ENCODE results near the gene GPR39. TPM values are rescaled to one million over a fixed set of nuclear protein-coding genes. Genes with fewer than 3 reads are reported as not detected.

The GPR39 gene
- total and polyA plus RNA-seq, 2 donors (not counting 1 experiment from before 2014, with no cell fraction given): not detected

DNA sequence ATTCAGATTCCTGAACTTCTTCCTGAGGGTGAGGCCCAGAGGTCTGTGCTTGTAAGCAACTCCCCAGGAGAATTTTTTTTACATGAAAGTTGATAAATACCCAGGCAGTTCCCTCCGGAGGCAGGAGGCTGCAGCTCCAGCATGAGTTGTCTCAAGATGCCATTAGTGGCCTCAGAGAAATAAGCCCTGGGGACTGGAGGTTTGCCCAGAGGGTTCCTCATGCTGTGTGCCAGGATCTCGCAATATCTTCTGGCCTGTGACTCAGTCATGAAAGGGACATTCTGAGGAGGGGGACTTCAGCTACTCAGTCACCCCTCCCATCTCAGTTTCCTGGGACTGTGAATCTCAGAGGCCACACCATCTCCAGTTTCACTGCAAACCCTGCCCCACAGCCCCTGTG is 203.5 kb downstream of the GPR39 start:
- no peaks in the 10 kb centered on the region for H3K27me3 ChIP-seq (replicated peaks in 1 of 4; ENCODE audit: control extremely low read depth in 1 of 4, control insufficient read depth in 3 of 4, insufficient read depth in 4 of 4, low read length in 3 of 4)
- intact Hi-C loops (cut with micrococcal nuclease): no loop called here
- H3K27ac ChIP-seq (ENCODE audit: low read length in 2 of 2): no peak overlapping the region
- no peaks in the 10 kb centered on the region for H3K36me3 ChIP-seq (replicated peaks in 1 of 2; ENCODE audit: control extremely low read depth in 1 of 2, control insufficient read depth in 1 of 2, extremely low read depth in 1 of 2, insufficient read depth in 2 of 2, low read length in 1 of 2)
- no peak overlapping the region for H2AFZ ChIP-seq (ENCODE audit: insufficient read depth, low read depth, low read length, poor library complexity, severe bottlenecking)
- POLR2A ChIA-PET: no interaction called here
- no peak overlapping the region for H3K27ac Mint-ChIP-seq
- no peak for TF ChIP-seq EZH2 (IDR thresholded peaks at IDR 0.05; ENCODE audit: borderline replicate concordance, insufficient read depth, low read depth, low read length, poor library complexity, severe bottlenecking)
- no peak for TF ChIP-seq CTCF (IDR thresholded peaks at IDR 0.05)
- H3K27me3 Mint-ChIP-seq: no peaks in the 10 kb centered on the region
- 89% methylated on average over 1 of the region's 2 CpGs for WGBS (ENCODE audit: insufficient coverage)
- no peaks in the 10 kb centered on the region for H4K20me1 ChIP-seq (ENCODE audit: control insufficient read depth, insufficient read depth, low read length, poor library complexity, severe bottlenecking)
- no peaks in the 10 kb centered on the region for H3K4me1 Mint-ChIP-seq
- ATAC-seq (ENCODE audit: low read depth) (no peak), DNase-seq (no peak)
- no peak overlapping the region for H3K4me3 ChIP-seq (ENCODE audit: control extremely low read depth in 1 of 5, extremely low read depth in 1 of 5, insufficient read depth in 1 of 5, low read depth in 2 of 5, low read length in 4 of 5)
- H3K9me3 Mint-ChIP-seq (ENCODE audit: insufficient read depth): no peaks in the 10 kb centered on the region
- H3K79me2 ChIP-seq (ENCODE audit: control insufficient read depth, insufficient read depth, low read length): no peaks in the 10 kb centered on the region
- H3K4me1 ChIP-seq (ENCODE audit: control insufficient read depth in 2 of 2, insufficient read depth in 2 of 2, low read length in 2 of 2): no peaks in the 10 kb centered on the region
- no peak overlapping the region for H3K4me2 ChIP-seq (replicated peaks; ENCODE audit: low read depth, low read length, poor library complexity, severe bottlenecking)
- CTCF ChIA-PET: no interaction called here
- no peak overlapping the region for H3K9ac ChIP-seq (ENCODE audit: low read length)
- H3K4me3 Mint-ChIP-seq: no peak overlapping the region
- peaks cover 0 to 9% (median 0%) of the 10 kb centered on the region in 3 donors for H3K9me3 ChIP-seq (ENCODE audit: control extremely low read depth in 1 of 3, control insufficient read depth in 2 of 3, insufficient read depth in 1 of 3, low read length in 2 of 3)

DNA sequence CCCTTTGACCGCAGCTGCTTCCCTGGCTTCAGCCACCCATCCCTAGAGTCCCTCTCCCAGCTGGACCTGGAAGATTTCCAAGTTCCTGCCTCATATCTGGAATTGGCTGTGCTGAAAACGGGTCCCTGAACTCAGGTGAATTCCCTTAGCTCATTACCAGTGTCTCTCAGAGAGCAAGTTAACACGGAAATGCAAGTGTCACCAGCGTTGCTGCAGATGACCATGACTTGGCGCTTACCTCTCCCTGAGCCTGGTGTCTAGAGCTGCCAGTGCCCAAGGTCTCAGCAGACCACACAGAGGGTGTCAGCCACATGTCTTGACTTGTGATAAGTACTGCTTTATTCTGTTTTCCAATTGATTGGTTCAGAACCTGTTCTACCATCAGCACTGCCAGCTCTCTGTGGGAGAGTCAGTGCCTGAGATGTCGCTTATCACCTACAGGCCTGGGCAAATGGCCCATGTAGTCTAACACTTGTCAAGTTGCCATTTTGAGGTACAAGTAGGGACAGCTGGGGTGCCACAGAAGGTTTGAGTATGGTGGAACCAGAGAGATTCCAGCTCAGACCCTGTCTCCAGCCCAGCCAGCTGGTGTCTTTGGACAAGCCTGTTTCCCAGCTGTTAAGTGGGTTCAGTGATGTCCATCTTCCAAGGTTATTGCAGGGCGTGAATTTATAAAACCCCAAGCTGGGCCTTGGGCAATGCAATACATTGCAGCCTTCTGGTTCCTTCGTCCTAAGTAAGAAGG is 204.7 kb downstream of the GPR39 start:
- no peaks in the 10 kb centered on the region for H3K27me3 Mint-ChIP-seq
- H3K4me3 ChIP-seq (ENCODE audit: control extremely low read depth in 1 of 5, extremely low read depth in 1 of 5, insufficient read depth in 1 of 5, low read depth in 2 of 5, low read length in 4 of 5): no peak overlapping the region
- ATAC-seq (ENCODE audit: low read depth) (no peak), DNase-seq (no peak)
- H3K9me3 ChIP-seq (ENCODE audit: control extremely low read depth in 1 of 3, control insufficient read depth in 2 of 3, insufficient read depth in 1 of 3, low read length in 2 of 3): peaks cover 0 to 9% (median 0%) of the 10 kb centered on the region in 3 donors
- 93% methylated on average over 7 of the region's 8 CpGs for WGBS (ENCODE audit: insufficient coverage)
- H3K4me1 ChIP-seq (ENCODE audit: control insufficient read depth in 2 of 2, insufficient read depth in 2 of 2, low read length in 2 of 2): no peaks in the 10 kb centered on the region
- no peaks in the 10 kb centered on the region for H3K36me3 ChIP-seq (replicated peaks in 1 of 2; ENCODE audit: control extremely low read depth in 1 of 2, control insufficient read depth in 1 of 2, extremely low read depth in 1 of 2, insufficient read depth in 2 of 2, low read length in 1 of 2)
- no peak overlapping the region for H3K27ac Mint-ChIP-seq
- no peaks in the 10 kb centered on the region for H3K4me1 Mint-ChIP-seq
- TF ChIP-seq EZH2 (IDR thresholded peaks at IDR 0.05; ENCODE audit: borderline replicate concordance, insufficient read depth, low read depth, low read length, poor library complexity, severe bottlenecking) (no peak), CTCF (IDR thresholded peaks at IDR 0.05) (no peak)
- no peaks in the 10 kb centered on the region for H3K79me2 ChIP-seq (ENCODE audit: control insufficient read depth, insufficient read depth, low read length)
- no peak overlapping the region for H3K4me2 ChIP-seq (replicated peaks; ENCODE audit: low read depth, low read length, poor library complexity, severe bottlenecking)
- no peaks in the 10 kb centered on the region for H4K20me1 ChIP-seq (ENCODE audit: control insufficient read depth, insufficient read depth, low read length, poor library complexity, severe bottlenecking)
- H3K27me3 ChIP-seq (replicated peaks in 1 of 4; ENCODE audit: control extremely low read depth in 1 of 4, control insufficient read depth in 3 of 4, insufficient read depth in 4 of 4, low read length in 3 of 4): no peaks in the 10 kb centered on the region
- H3K4me3 Mint-ChIP-seq: no peak overlapping the region
- no peak overlapping the region for H3K27ac ChIP-seq (ENCODE audit: low read length in 2 of 2)
- H2AFZ ChIP-seq (ENCODE audit: insufficient read depth, low read depth, low read length, poor library complexity, severe bottlenecking): no peak overlapping the region
- H3K9me3 Mint-ChIP-seq (ENCODE audit: insufficient read depth): no peaks in the 10 kb centered on the region
- ChIA-PET POLR2A (no interaction called here), CTCF (no interaction called here)
- intact Hi-C loops (cut with micrococcal nuclease): no loop called here
- no peak overlapping the region for H3K9ac ChIP-seq (ENCODE audit: low read length)

All from B cell (primary cell).